K562 (cell line): ENCODE data around the gene TBC1D7. TPM values are rescaled to one million over a fixed set of nuclear protein-coding genes. Genes with fewer than 3 reads are reported as not detected.

Source experiments
- ATAC-seq: fragments of 200-7000 bp; cut with Tn5 transposase; 3 replicates; pipeline ENCODE4 v1.9.1; 2020; ENCODE audit warnings: moderate library complexity
- BruUV-seq: library from RNA; stranded (reverse); fragments of 400-500 nt; replicated peaks from 2 replicates; lab custom pipeline; 2021; lab: Mats Ljungman, UMichigan
- CTCF ChIA-PET: fragments of 300-600 bp; formaldehyde crosslinking; extraction: SDS; loops from one replicate; lab custom pipeline; 2021; ENCODE audit warnings: low intra/inter-chr PET ratio; lab: Yijun Ruan, JAX
- POLR2A ChIA-PET: fragments of 300-600, 350-650 bp; sonication (Branson Sonifier 250); formaldehyde crosslinking; extraction: SDS; loops from one replicate; lab custom pipeline; 2021; ENCODE audit warnings: antibody characterized with exemption, inconsistent platforms; lab: Yijun Ruan, JAX
- DNase-seq, 4 experiments: peaks; one replicate each; pipeline versions ENCODE4 v3.0.0 to v3.0.0-alpha.2; 2011 to 2018; ENCODE audit warnings: low spot score in 3 of 4, mixed read lengths in 3 of 4; ENCODE audit errors: extremely low read depth in 1 of 4
- FAIRE-seq: peaks from 2 replicates; lab custom pipeline; 2011; peaks lifted over from hg19 to GRCh38; lab: Jason Lieb, UNC
- H2AFZ ChIP-seq: 2 replicates; pipeline ENCODE4 v1.6.0; 2011; ENCODE audit warnings: low read depth, low read length, control low read depth, inconsistent platforms
- H3K27ac ChIP-seq: fragments of 200-600 bp; 3 replicates; pipeline ENCODE4 v1.8.0; 2011; ENCODE audit warnings: low read depth, mild to moderate bottlenecking, control low read depth, inconsistent platforms, low read length, moderate library complexity, mixed read lengths; ENCODE audit errors: extremely low read depth
- H3K27me3 ChIP-seq, 2 experiments: fragments of 300-600 bp in 1 of 2; 2 replicates in 1 of 2; 3 replicates in 1 of 2; pipeline versions ENCODE4 v1.6.0 to v1.8.0; 2011; ENCODE audit warnings: inconsistent platforms in 2 of 2, low read length in 2 of 2, mild to moderate bottlenecking in 1 of 2, mixed read lengths in 1 of 2, moderate library complexity in 1 of 2; ENCODE audit not compliant: control insufficient read depth in 2 of 2, insufficient read depth in 2 of 2
- H3K36me3 ChIP-seq: fragments of 300-600 bp; 3 replicates; pipeline ENCODE4 v1.8.0; 2011; ENCODE audit warnings: mild to moderate bottlenecking, low read length, inconsistent platforms; ENCODE audit not compliant: control insufficient read depth, insufficient read depth
- H3K4me1 ChIP-seq, 2 experiments: fragments of 200-600 bp in 1 of 2; replicated peaks in 1 of 2; 2 replicates in 1 of 2; 3 replicates in 1 of 2; pipeline versions ENCODE4 v1.5.1 to v1.8.0; 2011; ENCODE audit warnings: inconsistent platforms in 2 of 2, low read length in 2 of 2, mild to moderate bottlenecking in 1 of 2, mixed read lengths in 1 of 2, moderate library complexity in 1 of 2; ENCODE audit not compliant: control insufficient read depth in 2 of 2, insufficient read depth in 2 of 2
- H3K4me2 ChIP-seq: 2 replicates; pipeline ENCODE4 v1.6.1; 2011; ENCODE audit warnings: low read length, control low read depth, inconsistent platforms, mixed read lengths; ENCODE audit not compliant: insufficient read depth
- H3K4me3 ChIP-seq: fragments of 200-600 bp; sonication (generic), shearing (Covaris generic); 2 replicates; pipeline ENCODE4 v1.5.1; 2016; ENCODE audit warnings: control low read depth, inconsistent platforms
- H3K79me2 ChIP-seq: fragments of 200-600 bp; 3 replicates; pipeline ENCODE4 v1.8.0; 2011; ENCODE audit warnings: low read length, inconsistent platforms; ENCODE audit not compliant: control insufficient read depth, insufficient read depth
- H3K9ac ChIP-seq, 2 experiments: 2 replicates each; pipeline versions ENCODE4 v1.6.0 to v1.6.1; 2011; ENCODE audit warnings: low read depth in 2 of 2, low read length in 2 of 2, control low read depth in 1 of 2, inconsistent platforms in 1 of 2, mild to moderate bottlenecking in 1 of 2, mixed read lengths in 1 of 2; ENCODE audit not compliant: insufficient read depth in 1 of 2
- H3K9me1 ChIP-seq: one replicate; pipeline ENCODE4 v1.6.0; 2011; ENCODE audit warnings: inconsistent platforms, mild to moderate bottlenecking, low read length, moderate library complexity; ENCODE audit not compliant: control insufficient read depth, insufficient read depth
- H3K9me3 ChIP-seq: replicated peaks from 2 replicates; pipeline ENCODE4 v1.5.1; 2011; ENCODE audit warnings: low read depth, low read length, inconsistent platforms; ENCODE audit not compliant: control insufficient read depth, insufficient read depth
- H4K20me1 ChIP-seq: replicated peaks from 2 replicates; pipeline ENCODE4 v1.6.1; 2011; ENCODE audit warnings: low read length, inconsistent platforms, mixed read lengths; ENCODE audit not compliant: control insufficient read depth, insufficient read depth
- CXXC5 ChIP-seq: fragments of 250-450 bp; sonication (Bioruptor Pico); IDR thresholded peaks from 2 replicates; pipeline ENCODE4 v1.8.0; 2022; ENCODE audit warnings: inconsistent platforms, mild to moderate bottlenecking, moderate library complexity
- DPF2 ChIP-seq: fragments of 450-650 bp; IDR thresholded peaks from 2 replicates; pipeline ENCODE4 v1.6.1; 2016
- ESRRA ChIP-seq: fragments of 450-650 bp; IDR thresholded peaks from 2 replicates; pipeline ENCODE4 v1.6.1; 2014; ENCODE audit warnings: low read depth, mild to moderate bottlenecking, moderate library complexity, borderline replicate concordance
- FOXM1 ChIP-seq, 2 experiments: fragments of 450-650 bp in 1 of 2; sonication (generic) in 1 of 2; formaldehyde crosslinking in 1 of 2; IDR thresholded peaks; 2 replicates each; pipeline versions ENCODE4 v1.6.1 to v1.9.0; 2017 to 2022; ENCODE audit warnings: low read depth in 2 of 2, mild to moderate bottlenecking in 2 of 2, missing genetic modification reagents in 1 of 2, moderate library complexity in 1 of 2
- KDM2B ChIP-seq: fragments of 250-450 bp; sonication (Bioruptor Pico); IDR thresholded peaks from 2 replicates; pipeline ENCODE4 v1.8.0; 2021; ENCODE audit warnings: mild to moderate bottlenecking, moderate library complexity
- POLR2A ChIP-seq: fragments of 450-650 bp; conservative IDR thresholded peaks from 2 replicates; pipeline ENCODE4 v1.6.1; 2016
- PTRF ChIP-seq: fragments of 450-650 bp; IDR thresholded peaks from 2 replicates; pipeline ENCODE4 v1.6.1; 2016; ENCODE audit warnings: mild to moderate bottlenecking, missing genetic modification characterization, missing compliant biosample characterization
- RAD21 ChIP-seq, 2 experiments: fragments of 250-450 bp in 1 of 2; fragments of 450-650 bp in 1 of 2; sonication (Bioruptor Pico) in 1 of 2; formaldehyde crosslinking in 1 of 2; IDR thresholded peaks in 1 of 2; conservative IDR thresholded peaks in 1 of 2; 2 replicates each; pipeline versions ENCODE4 v1.4.0 to v1.8.0; 2020 to 2022; ENCODE audit warnings: mild to moderate bottlenecking in 2 of 2, moderate library complexity in 1 of 2
- SMARCA4 ChIP-seq: fragments of 450-650 bp; IDR thresholded peaks from 2 replicates; pipeline ENCODE4 v1.6.1; 2016
- SMARCE1 ChIP-seq: fragments of 450-650 bp; IDR thresholded peaks from 2 replicates; pipeline ENCODE4 v1.7.1; 2016; ENCODE audit warnings: mild to moderate bottlenecking
- SNAPC5 ChIP-seq: fragments of 250-450 bp; sonication (Bioruptor Pico); IDR thresholded peaks from 2 replicates; pipeline ENCODE4 v1.8.0; 2021; ENCODE audit warnings: moderate library complexity, mild to moderate bottlenecking, inconsistent platforms
- TBL1XR1 ChIP-seq, 2 experiments: IDR thresholded peaks; 2 replicates each; pipeline ENCODE4 v1.6.1; 2012; ENCODE audit warnings: improper control_type of control experiment in 2 of 2, low read length in 2 of 2, mild to moderate bottlenecking in 1 of 2
- TEAD4 ChIP-seq, 2 experiments: sonication (generic) in 1 of 2; formaldehyde crosslinking in 1 of 2; IDR thresholded peaks; 2 replicates each; pipeline versions ENCODE4 v1.6.1 to v1.8.0; 2012 to 2022; ENCODE audit warnings: borderline replicate concordance in 1 of 2, inconsistent platforms in 1 of 2, low read length in 1 of 2, mild to moderate bottlenecking in 1 of 2, missing genetic modification reagents in 1 of 2
- ZNF282 ChIP-seq: sonication (generic); formaldehyde crosslinking; IDR thresholded peaks from 2 replicates; pipeline ENCODE4 v1.8.1; 2023; ENCODE audit warnings: missing genetic modification reagents
- ZNF431 ChIP-seq: sonication (generic); formaldehyde crosslinking; IDR thresholded peaks from 2 replicates; pipeline ENCODE4 v1.8.0; 2022; ENCODE audit warnings: mild to moderate bottlenecking, missing genetic modification reagents
- ZNF449 ChIP-seq: fragments of 250-450 bp; sonication (Bioruptor Pico); IDR thresholded peaks from 2 replicates; pipeline ENCODE4 v1.8.0; 2022; ENCODE audit warnings: moderate library complexity, mild to moderate bottlenecking, inconsistent platforms
- WGBS: fragments of 100-300 bp; shearing (Covaris generic); methylation state at CpG from one replicate; pipeline ENCODE4 v1.1.6; 2016; ENCODE audit warnings: low coverage, mixed read lengths; ENCODE audit not compliant: insufficient coverage; ENCODE audit errors: missing lambda C conversion rate; 5-methylcytosine and 5-hydroxymethylcytosine counted together
- in situ Hi-C: fragments of 300-500 bp; cut with MboI; formaldehyde crosslinking; loops from 4 replicates; pipeline ENCODE4 v1.15.0; 2018; ENCODE audit warnings: inconsistent platforms, mixed read lengths
- intact Hi-C: fragments of 100-400 bp; cut with micrococcal nuclease; formaldehyde crosslinking; loops from 2 replicates; pipeline ENCODE4 v1.14.2; 2022
- polyA plus RNA-seq, 8 experiments: library from polyadenylated mRNA; depleted of rRNA in 4 of 8; stranded (reverse) in 5 of 8; unstranded in 3 of 8; fragments of >200 nt; fragmentation: Nextera tagmentation in 2 of 8; fragmentation: Illumina TruSeq in 1 of 8; extraction: Ambion mirVana in 2 of 8; extraction: Trizol in 1 of 8; gene quantifications; 2 replicates each; pipeline versions ENCODE4 v1.2.1 to v1.2.3, GENCODE V29; 2011 to 2014; ENCODE audit warnings: inconsistent platforms in 1 of 8, missing spikeins in 1 of 8
- total RNA-seq, 7 experiments: library from RNA; depleted of rRNA in 6 of 7; stranded (reverse); fragments of >200 nt in 6 of 7; fragmentation: Illumina TruSeq in 2 of 7; extraction: Trizol in 2 of 7; gene quantifications; 2 replicates each; pipeline versions ENCODE4 v1.2.1 to v1.2.3, GENCODE V29; 2011 to 2021; ENCODE audit warnings: low replicate concordance in 1 of 7
- TF ChIP-seq, protein P1 (sequence below): fragments of 450-650 bp; IDR thresholded peaks from 2 replicates; pipeline ENCODE4 v1.6.1; 2018; ENCODE audit not compliant: partially characterized antibody

TBC1D7 gene
- total and polyA plus RNA-seq, 9 of the 15 experiments (the other 6 are each of a cell fraction or from before 2014, with no cell fraction given): 49.4 to 107 (median 61.1) TPM

GRCh38 chr6:13354331-13355042, 26.1 kb upstream of the TBC1D7 start:
- peaks cover 10% of the 10 kb centered on the region for H4K20me1 ChIP-seq
- no peak overlapping the region for H3K4me3 ChIP-seq
- peaks cover 2% of the 10 kb centered on the region for H3K9me1 ChIP-seq
- H3K9me3 ChIP-seq: no peaks in the 10 kb centered on the region
- H3K36me3 ChIP-seq: no peaks in the 10 kb centered on the region
- peak overlapping the region; percentile 56 for H3K4me2 ChIP-seq
- intact Hi-C loops (loop anchor here (2.0 kb wide), 2 partner anchors 18 to 26 kb away; no protein-coding TSS in a partner anchor), in situ Hi-C loops (no loop called here)
- H3K27ac ChIP-seq: peak overlapping the region; percentile 61
- H3K27me3 ChIP-seq: no peaks in the 10 kb centered on the region
- no TSS peak for BruUV-seq
- H2AFZ ChIP-seq: 0 out of 2 replicates have a peak overlapping the region, but pooled peaks have one; percentile 9
- H3K9ac ChIP-seq: no peak overlapping the region; a peak in 2 of 4 replicates
- peak; percentile 90 for FAIRE-seq
- WGBS: 10% methylated on average over 13 of the region's 13 CpGs
- CTCF ChIA-PET: no interaction called here
- H3K4me1 ChIP-seq: peaks cover 24 to 45% of the 10 kb centered on the region in 2 experiments
- DNase-seq: peak; percentile 54 to 83 (median 60)
- POLR2A ChIA-PET: interaction anchor here (0.6 to 1.0 kb wide), 4 partner anchors 9 to 402 kb away, joined by 3 to 4 read pairs (median 3); no protein-coding TSS in a partner anchor
- H3K79me2 ChIP-seq: no peaks in the 10 kb centered on the region
- ATAC-seq: peak; percentile 70
- TF ChIP-seq DPF2: peak; percentile 88
- peak; percentile 76; the same call in 1 of the 2 replicates for TF ChIP-seq ESRRA
- TF ChIP-seq TEAD4 (IDR thresholded peaks at IDR 0.05; ENCODE audit: low read length): peak; percentile 96
- TF ChIP-seq TEAD4 (CRISPR knock-in tag; IDR thresholded peaks at IDR 0.05; ENCODE audit: borderline replicate concordance): no peak
- peak; percentile 97 for TF ChIP-seq SMARCE1
- TF ChIP-seq, protein P1, sequence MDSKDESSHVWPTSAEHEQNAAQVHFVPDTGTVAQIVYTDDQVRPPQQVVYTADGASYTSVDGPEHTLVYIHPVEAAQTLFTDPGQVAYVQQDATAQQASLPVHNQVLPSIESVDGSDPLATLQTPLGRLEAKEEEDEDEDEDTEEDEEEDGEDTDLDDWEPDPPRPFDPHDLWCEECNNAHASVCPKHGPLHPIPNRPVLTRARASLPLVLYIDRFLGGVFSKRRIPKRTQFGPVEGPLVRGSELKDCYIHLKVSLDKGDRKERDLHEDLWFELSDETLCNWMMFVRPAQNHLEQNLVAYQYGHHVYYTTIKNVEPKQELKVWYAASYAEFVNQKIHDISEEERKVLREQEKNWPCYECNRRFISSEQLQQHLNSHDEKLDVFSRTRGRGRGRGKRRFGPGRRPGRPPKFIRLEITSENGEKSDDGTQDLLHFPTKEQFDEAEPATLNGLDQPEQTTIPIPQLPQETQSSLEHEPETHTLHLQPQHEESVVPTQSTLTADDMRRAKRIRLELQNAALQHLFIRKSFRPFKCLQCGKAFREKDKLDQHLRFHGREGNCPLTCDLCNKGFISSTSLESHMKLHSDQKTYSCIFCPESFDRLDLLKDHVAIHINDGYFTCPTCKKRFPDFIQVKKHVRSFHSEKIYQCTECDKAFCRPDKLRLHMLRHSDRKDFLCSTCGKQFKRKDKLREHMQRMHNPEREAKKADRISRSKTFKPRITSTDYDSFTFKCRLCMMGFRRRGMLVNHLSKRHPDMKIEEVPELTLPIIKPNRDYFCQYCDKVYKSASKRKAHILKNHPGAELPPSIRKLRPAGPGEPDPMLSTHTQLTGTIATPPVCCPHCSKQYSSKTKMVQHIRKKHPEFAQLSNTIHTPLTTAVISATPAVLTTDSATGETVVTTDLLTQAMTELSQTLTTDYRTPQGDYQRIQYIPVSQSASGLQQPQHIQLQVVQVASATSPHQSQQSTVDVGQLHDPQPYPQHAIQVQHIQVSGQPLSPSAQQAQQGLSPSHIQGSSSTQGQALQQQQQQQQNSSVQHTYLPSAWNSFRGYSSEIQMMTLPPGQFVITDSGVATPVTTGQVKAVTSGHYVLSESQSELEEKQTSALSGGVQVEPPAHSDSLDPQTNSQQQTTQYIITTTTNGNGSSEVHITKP: no peak
- no peak for TF ChIP-seq POLR2A
- peak; percentile 48; the same call in 1 of the 2 replicates for TF ChIP-seq ZNF449 (CRISPR knock-in tag)
- no peak for TF ChIP-seq ZNF282 (CRISPR knock-in tag)
- peak; percentile 48 to 88; a peak in 3 of 4 replicates for TF ChIP-seq TBL1XR1 (IDR thresholded peaks at IDR 0.05; ENCODE audit: low read length in 2 of 2)
- no peak for TF ChIP-seq KDM2B
- TF ChIP-seq FOXM1 (IDR thresholded peaks at IDR 0.05; ENCODE audit: low read depth): peak; percentile 82
- TF ChIP-seq FOXM1 (CRISPR knock-in tag; IDR thresholded peaks at IDR 0.05; ENCODE audit: low read depth): no peak
- TF ChIP-seq SMARCA4: peak; percentile 95
- peak; percentile 82 for TF ChIP-seq CXXC5 (CRISPR knock-in tag)
- no peak for TF ChIP-seq PTRF (tag)
- TF ChIP-seq SNAPC5 (CRISPR knock-in tag): no peak
- peak in 1 of 2 experiments; percentile 20; a peak in 2 of 4 replicates for TF ChIP-seq RAD21 (CRISPR knock-in tag; conservative IDR thresholded peaks at IDR 0.05 in 1 of 2, IDR thresholded peaks at IDR 0.05 in 1 of 2)
- TF ChIP-seq ZNF431: 0 out of 2 replicates have a peak, but pooled peaks have one; percentile 27
